HG03108 (cell line): ENCODE results near the gene AIF1L.

Experiments used
- ATAC-seq: cut with Tn5 transposase; IDR thresholded peaks from one replicate; pipeline ENCODE4 v1.9.1; 2021; ENCODE audit warnings: moderate library complexity; ENCODE audit not compliant: unreplicated experiment

AIF1L gene

DNA sequence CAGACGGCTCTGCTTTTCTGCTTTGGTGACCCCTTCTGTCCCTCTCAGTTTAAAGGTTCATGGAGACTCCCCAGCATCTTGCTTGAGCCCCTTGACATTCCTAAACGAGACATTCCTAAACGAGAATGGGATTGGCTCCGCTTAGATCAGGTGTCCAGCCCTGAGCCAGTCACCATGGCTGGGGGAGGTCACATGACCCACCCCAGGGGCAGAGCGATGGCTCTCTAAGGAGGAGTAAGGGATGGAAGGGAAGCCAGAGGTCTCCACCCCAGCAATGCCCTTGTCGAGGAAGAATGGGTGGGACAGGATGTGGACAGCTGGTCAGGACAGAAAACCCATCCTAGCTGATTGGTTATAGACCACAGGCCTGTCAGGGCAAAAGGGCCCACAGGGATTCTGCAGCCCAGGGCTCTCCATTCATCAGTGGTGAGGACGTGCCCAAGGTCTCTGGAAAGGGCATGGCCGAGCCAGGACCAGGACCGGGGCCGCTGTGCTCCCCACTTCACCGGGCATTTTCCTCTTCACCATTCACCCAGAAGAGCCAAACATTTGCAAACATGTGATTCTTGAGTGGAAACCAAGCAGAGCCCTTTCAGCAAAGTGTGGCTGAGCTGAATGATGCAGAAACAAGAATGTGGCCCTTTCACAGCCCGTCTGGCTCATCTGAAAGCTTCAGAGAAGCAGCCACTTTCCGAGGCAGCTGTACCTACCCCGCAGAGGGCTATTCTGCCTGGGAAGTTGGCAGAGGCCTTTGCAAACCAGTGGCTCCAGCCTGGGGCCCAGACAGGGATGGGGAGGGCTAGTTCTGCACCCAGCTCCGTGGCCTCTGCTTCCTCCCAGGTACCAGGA is 19.8 kb upstream of the AIF1L start:
- ATAC-seq = no peak

DNA sequence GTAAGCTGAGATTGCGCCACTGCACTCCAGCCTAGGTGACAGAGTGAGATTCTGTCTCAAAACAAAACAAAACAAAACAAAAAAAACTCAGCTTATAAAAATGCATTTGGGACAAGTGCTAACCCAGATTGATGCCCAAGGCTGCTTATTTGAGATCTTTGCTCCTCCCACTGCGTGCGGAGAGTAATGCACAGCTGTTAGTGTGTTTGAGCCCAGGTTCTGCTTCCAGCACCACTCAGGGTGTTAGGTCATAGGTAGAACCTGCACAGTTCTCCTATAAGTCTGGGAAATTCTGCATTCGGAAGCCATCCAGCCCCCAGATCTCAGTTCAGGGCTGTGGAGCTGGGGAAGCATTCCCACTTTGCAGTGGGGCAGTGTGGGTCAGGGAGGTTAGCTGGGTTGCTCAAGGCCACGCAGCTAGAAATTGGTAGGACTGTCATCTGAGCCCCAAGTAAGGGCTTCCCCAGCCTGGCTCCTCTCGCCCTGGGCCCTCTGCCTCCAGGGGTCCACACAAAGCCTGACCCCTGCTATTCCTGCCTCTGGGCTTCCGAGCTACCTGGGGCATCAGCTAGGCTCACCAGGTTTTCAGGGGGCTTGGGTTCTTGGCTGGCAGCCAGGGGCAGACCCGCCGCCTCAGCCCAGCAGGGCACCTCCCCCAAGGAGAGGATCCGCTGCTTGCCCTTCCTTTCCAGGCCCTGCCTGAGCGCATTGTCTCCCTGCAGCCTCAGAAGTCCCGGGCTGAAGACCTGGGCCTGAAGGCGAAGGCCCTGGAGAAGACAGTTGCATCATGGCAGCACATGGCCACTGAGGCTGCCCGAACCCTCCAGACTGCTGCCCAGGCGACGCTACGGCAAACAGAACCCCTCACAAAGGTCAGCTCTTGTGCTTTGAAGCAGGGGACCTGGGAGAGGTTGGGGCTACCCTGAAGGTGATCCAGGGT is 17.6 kb upstream of the AIF1L start:
- no peak for ATAC-seq

DNA sequence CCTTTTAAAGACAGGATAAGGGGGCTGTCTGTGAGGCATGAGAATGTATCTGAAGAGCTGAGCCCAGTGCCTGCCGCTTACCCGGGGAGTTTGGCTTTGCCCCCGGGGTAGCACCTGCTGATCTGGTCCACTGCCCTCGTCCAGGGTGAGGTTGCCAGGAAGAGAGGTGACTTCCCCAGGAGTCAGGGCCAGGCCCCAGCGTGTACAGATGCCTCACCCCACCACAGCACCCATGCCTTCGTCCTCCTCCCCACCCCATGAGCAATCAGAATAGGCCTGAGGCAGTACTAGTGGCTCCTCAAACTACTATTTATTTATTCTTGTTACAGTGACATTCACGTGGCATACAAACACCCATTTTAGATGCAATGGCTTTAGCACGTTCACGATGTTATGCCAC is 15.7 kb upstream of the AIF1L start:
- ATAC-seq = no peak

DNA sequence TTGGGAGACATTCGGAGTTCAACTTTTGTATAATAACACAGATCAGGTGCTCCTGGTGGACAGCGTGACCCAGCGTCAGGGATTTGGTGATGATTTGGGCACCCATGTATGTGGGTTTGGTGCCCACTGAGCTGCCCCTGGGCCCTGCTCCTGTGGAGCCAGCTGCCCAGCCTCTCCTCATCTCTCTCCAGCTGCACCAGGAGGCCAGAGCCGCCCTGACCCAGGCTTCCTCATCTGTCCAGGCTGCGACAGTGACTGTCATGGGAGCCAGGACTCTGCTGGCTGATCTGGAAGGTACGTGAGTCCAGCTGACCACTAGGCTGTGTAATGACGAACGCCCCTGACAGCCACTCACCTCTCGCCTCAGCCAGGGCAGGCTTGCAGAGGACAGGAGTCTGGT is 14.5 kb upstream of the AIF1L start:
- no peak for ATAC-seq

DNA sequence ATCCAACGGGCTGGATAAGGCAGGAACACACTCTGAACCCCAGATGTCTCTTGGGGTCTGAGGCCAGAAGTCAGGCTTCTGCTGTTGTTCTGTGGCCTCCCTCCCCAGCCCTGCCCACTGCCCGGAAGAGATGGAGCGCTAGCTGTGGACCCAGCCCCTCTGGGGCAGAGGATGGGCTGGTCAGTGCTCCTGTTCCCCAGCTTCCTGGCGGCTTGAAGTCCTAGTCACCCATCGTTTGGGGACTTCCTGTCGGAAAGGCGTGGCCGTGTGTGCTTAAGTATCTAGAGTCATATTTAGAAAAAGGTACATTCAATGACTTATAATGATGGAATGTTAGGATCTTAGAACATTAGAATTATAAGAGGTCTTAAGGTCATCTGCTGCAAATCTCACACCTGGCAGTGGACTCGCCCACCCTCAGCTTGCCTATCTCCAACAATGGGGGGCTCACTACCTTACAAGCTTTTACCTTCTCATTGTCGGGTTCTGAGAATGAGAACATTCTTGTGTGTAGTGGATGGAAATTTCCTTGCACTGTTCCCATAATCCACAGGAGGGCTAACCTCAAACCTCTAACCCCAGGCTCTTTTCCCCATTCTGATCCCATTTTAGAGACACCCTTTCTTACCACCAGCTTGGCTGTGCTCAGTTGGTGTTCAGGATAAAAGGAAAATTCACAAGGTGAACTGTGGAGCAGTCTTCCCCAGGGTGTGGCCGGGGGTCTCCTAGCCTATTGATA is 13.4 kb upstream of the AIF1L start:
- no peak for ATAC-seq

DNA sequence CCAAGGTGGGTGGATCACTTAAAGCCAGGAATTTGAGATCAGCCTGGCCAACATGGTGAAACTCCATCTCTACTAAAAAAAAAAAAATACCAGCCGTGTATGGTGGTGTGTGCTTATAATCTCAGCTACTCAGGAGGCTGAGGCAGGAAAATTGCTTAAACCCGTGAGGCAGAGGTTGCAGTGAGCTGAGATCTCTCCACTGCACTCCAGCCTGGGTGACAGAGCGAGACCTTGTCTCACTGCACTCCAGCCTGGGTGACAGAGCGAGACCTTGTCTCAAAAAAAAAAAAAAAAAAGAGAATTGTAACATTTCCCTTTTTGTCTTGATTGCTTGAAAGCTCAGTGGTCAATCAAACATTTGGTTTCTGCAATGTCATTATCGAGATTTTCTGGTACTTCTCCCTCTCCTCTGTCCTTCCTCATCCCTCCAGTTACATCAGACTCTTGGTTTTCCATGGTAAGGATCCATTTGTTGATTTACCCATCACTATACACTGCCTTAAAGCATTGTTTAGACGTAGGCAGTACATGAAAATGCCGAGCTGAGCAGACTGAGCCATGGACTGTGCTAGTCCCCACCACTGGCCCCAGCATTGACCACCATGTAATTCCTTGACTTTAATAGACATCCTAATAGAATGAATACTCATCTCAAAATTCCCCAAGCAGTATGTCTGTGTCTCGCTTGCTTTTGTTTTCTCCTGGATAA is 11.5 kb upstream of the AIF1L start:
- ATAC-seq = no peak

DNA sequence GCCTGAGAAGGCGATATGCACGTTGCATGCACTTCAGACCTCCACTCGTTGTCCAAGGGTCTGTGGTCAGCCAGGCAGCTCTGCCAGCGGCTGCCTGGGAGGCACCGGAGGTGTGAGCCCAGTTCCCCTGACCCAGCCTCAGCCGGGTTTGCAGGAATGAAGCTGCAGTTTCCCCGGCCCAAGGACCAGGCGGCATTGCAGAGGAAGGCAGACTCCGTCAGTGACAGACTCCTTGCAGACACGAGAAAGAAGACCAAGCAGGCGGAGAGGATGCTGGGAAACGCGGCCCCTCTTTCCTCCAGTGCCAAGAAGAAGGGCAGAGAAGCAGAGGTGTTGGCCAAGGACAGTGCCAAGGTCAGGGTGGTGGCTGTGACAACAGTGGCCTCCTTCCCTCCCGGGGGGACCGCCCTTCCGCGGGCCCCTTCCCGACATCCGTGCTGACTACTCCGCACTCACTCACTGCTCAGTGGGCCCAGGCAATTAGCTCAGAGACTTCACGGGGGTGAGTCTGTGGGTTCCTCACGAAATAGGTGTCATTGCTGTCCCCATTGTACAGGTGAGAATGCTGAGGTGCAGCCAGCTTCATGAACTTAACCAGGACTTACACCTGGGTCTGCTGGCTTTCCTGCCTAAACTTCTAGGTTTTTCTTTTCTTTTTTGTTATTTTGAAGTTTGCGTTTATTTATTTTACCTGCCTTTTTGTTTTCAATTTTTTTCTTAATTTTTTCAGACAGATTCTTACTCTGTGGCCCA is 10.8 kb upstream of the AIF1L start:
- ATAC-seq = no peak

DNA sequence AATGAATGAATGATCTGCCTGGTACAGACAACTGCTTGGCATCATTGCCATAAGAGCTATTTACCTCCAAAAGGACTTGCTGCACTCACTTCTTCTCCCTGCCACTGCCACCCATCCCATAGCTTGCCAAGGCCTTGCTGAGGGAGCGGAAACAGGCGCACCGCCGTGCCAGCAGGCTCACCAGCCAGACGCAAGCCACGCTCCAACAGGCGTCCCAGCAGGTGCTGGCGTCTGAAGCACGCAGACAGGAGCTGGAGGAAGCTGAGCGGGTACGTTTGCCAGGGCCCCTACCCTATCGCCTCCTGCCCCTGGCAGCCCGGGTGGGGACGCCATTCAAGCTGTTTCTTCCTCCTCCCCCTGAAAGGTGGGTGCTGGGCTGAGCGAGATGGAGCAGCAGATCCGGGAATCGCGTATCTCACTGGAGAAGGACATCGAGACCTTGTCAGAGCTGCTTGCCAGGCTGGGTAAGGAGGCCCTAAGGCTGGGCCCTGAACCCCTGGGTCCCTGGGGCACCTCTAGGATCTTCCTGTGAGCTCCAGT is 8.9 kb upstream of the AIF1L start:
- no peak for ATAC-seq

DNA sequence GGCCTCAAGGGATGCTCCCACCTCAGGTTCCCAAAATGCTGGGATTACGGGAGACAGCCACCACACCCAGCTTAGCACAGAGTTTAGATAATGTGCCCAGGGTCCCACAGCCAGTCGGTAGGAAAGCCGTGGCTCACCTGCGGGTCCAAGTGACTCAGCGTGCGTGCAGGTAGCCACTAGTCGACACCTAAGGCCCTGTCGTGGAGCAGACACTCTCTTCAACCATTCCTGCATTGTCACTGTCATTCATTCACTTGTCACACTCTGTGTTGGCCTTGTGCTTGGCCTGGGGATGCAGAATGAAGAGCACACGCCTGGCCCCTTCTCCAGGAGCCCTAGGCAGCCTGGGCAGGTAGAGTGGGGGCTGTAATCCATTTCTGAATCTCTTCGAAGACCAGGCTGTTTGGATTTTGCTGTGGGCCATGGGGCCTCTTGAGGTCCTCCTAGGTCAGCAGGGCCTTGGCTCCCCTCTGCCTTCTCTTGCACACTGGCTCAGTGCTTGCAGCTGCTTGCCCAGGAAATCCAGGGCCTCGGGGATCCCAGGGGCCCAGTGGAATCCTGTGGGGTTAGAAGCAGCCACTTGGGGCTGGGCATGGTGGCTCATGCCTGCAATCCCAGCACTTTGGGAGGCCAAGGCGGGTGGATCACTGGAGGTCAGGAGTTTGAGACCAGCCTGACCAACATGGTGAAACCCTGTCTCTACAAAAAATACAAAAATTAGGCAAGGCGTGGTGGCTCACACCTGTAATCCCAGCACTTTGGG is 6.1 kb upstream of the AIF1L start:
- no peak for ATAC-seq

DNA sequence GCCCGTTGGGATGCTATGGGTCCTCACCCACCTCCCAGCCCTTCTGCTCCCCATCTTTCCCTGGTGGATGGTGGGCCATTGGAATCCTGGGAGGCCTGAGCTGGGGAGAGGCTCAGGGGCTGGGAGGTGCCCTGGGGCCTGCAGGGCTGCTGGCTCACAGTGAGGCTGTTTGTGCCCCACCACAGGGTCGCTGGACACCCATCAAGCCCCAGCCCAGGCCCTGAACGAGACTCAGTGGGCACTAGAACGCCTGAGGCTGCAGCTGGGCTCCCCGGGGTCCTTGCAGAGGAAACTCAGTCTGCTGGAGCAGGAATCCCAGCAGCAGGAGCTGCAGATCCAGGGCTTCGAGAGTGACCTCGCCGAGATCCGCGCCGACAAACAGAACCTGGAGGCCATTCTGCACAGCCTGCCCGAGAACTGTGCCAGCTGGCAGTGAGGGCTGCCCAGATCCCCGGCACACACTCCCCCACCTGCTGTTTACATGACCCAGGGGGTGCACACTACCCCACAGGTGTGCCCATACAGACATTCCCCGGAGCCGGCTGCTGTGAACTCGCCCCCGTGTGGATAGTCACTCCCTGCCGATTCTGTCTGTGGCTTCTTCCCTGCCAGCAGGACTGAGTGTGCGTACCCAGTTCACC is 4.9 kb upstream of the AIF1L start:
- ATAC-seq = no peak

DNA sequence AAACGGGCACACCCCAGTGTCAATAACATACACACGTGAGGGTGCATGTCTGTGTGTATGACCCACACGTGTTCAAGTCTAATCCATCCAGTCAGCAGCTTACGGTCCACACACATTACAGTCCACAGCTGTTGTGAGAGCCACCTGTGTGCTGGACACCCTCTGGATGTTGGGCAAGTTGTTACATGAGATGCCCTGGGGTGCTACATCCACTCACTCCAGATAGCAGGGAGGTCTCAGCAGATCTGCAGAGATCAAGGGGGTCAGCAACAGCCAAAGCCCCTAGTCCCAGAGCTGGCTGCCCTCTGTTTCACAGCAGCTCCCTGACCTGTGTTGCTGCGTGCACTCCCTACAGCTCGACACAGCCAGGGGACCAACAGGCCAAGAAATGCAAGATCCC is 4.3 kb upstream of the AIF1L start:
- ATAC-seq = no peak

DNA sequence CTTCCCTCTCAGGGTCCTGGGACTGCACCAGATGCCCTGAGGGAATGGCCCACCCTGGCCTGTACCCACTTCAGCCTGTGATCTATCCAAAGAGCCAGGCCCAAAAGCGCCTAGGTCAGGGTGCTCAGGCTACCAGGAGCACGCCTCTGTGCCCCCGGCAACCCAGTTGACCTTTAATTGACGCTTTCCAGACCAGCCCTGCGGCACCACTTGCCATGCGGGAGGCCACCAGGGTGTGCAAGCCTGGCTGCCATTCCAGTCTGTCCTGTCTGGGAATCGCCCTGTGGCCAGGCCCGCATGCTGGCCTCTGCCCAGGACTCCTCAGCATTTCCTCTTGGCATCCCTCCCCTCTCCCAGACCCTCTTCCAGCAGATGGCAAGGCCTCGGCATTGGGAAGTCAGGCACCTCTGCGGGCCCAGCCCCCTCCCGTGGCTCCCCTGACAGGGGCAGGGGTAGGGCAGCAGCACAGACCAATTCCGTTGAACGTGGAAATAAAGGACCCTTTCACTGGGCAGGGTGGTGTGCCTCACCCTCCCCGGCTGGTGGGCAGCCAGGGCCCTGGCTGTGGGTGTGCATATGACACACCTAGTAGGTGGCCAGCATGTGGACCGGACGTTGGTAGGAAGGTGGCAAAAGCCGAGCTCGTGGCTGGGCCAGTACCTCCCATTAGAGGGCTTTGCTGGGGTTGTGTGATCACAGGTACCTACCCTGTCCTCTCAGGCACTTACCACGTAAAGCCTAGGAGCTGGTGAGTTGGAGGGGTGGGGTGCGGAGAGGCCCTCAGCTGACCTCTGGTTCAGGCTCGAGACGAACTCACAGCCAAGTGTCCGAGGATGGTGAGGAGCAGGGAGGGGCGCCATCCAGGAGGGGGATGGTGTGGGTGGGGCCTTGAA is 3.5 kb upstream of the AIF1L start:
- no peak for ATAC-seq

DNA sequence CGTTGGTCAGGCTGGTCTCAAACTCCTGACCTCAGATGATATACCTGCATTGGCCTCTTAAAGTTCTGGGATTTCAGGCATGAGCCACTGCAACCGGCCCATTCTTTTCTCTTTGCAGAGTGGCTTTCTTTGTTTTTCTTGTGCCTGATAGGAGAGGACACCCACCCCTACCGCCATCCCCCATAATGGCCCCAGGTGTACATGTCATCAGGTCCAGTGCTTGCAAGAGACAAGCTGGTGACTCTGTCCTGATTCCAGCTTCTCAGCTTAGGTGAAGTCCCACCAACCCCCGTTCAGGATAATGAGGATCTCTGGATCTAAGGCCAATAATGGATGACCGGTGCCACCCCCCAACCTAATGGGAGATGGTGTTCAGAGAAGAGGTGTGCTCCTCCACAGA is 2.3 kb upstream of the AIF1L start:
- no peak for ATAC-seq

DNA sequence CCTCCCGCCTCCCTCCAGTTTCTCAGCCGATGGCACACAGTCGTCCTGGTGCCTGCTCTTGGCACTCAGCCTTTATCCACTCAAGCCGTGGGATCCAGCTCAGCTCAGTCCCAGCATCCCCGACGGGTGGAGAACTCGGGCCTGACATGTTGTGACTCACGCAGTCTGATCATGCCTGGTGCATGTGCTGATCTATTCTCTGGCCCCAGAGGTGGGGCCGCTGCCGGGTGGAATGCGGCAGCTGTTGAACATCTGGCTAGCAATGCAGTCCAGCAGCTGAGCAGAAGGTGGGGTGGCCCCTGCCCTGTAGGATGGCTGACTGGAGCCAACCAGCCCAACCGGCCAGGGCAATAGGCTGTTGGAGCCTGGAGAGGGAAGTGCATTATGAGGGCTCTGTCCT is 1.7 kb upstream of the AIF1L start:
- no peak for ATAC-seq

DNA sequence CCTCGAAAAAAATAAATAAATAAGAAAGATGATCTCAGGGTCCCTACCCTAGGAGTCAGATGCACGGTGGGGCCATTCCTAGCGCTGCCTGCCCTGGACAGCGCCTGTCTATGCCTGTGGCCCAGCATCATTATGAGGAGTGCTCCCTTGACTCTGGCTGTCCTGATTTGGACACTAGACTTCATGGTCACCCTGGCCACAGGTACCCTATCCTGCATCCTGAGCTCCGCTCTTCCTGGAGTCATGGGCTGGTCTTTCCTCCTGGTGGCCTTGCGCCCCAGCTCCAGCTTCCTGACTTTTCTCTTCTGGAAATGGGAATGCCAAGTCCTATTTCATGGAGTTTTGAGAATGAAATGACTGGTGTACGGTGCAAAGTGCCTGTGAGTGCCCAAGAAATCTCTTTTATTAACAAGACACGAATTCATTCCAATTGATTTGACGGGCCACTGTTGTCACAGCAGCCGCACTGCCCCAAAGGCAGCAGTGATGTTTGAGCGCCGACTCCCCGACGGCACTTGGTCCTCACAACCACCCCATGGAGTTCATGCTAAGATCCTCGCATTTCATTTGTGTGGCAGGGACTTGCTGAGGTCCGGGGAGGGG is 564 bp upstream of the AIF1L start:
- no peak for ATAC-seq

DNA sequence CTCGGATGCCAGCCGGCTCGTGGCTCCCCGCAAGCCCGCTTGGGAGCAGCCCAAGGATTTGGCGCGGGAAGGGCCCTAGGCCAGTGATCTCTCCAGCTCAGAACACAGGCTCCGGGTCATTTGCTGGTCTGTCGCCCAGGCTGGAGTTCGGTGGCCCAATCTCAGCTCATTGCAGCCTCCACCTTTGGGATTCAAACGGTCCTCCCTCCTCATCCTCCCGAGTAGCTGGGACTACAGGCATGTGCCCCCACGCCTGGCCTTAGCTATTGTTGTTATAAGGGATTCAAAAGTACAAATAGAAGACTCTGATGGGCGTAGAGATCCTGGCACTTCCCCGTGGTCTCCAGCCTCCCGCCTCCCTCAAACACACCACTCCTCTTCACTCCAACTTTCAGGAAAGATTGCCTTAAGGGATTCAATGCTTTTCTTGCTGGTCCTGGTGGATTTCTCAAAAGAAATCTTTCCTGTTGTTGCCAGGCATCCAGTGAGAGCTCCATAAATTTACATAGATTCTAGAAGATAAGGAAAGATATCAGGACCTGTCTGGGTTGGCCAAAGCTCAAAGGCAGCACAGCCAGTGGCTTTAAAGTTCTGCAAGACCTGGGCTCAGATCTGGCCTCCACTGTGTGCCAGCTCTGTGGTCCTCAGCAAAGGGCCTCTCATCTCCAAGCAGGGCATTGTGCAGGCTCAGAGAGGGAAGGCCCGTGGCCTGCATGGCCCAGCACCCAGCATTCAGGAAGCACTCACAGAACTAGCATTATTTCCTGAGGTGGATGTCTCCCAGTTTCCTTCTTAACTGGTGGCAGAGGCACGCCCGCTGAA is 1.0 kb downstream of the AIF1L start:
- no peak for ATAC-seq
